HuH-7.5 (cell line): ENCODE results near the gene ZNF414.

Source experiments
- DNase-seq: peaks from one replicate; pipeline ENCODE4 v3.0.0; 2011; ENCODE audit warnings: low spot score

Gene ZNF414

DNA sequence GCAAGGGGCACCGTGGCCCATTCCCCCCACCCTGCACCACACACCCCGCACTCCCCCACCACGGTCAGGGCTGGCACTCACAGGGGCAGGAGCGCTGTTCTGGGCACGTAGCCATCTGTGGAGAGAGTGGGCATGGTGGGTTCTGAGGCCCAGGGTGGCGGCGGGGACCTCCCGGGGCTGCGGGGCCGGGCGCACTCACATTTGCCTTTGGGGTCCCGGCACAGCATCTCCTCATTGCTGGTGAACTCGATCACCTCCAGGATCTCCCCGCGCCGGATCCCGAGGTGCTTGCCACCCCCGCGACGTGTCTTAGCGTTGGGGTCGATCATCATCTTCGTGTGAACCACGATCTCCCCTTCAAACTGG lies 23.6 kb downstream of the ZNF414 start:
- DNase-seq: no peak

DNA sequence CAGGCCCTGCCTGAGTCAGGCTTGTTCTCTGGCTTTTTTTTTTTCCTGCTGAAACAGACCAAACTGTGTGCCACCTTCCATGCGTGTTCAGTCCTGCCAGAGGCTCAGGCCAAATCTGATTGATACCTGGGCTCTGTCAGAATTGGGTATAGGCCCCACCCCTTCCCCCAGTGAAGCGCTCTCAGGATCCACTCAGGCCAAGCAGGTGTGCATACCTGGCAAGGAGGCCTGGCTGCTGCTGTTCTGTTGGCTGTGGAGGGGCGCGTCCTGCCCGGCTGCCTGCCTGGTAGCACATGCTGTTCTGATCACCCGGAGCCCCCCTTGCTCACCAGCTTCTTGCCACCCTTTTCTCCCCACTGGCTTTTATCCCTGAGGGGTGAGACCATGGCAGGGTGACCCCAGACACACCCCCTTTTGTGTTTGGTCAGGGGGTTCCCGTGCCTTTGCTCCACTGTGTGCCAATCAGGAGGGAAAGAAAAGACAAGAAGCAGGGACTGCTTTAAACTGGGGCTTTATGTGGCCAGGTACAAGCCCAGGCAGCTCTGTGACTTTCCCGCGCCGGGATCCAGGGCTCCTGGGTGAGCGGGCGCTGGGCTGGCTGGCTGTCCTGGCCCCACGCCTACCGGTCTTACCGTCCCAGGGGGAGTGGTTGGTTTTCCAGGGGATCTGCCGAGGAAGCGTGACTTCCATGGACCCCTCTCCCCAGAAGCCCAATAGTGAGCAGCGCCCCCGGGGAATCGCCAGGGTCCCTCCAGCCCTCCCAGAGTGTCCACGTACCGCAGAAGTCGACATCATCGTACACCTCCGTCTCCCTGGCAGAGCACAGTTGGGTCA lies 24.2 kb downstream of the ZNF414 start:
- DNase-seq: no peak

DNA sequence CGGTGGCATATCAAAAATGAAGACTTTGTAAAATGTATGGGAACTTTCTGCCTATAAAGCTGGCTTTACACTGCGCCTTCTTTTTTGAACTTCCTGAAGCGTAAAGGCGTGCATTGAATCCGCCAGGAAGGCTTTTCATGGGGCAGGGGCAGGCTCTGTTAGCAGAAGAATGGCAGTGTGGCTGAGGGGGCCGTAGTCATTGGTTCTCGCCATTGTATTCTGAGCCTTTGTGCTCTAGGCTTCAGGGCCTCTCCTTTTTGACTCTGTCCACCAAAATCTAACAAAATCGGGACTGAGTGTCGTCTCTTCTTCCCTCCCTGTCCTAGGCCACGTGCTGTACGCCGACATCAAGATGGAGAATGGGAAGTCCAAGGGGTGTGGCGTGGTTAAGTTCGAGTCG lies 25.6 kb downstream of the ZNF414 start:
- no peak for DNase-seq

DNA sequence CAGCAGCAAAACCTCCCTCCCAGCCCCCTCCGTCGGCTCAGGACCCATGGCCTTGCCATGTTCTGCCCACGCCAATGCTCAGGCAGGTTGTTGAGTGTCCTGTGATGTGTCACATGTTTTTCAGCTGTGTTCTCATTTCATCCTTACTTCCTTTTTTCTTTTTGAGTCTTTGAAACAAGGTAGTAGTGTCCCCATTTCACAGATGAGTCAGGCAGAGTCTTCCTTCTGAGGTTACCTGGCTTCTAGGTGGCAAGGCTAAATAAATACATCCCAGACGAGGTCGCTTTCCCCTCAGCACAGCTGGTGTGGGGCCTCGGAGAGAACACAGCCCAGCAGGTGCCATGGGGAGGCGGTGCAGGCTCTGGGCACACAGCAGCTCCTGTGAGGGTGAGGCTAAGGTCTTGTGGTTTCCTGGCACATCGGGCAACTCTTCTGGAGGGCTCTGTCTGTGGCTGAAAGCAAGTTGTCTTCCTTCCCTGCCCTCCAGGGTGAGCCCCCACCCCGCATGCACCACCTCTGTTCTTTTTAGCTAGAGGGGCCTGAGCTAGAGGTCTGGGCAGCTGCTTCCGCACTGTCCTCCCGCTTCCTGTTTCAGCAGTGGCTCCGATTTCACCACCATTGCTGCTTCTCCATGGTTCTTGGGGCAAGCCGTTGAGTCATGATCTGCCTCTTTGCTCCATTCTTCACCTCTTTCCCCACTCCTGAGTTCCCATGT lies 26.7 kb downstream of the ZNF414 start:
- no peak for DNase-seq

DNA sequence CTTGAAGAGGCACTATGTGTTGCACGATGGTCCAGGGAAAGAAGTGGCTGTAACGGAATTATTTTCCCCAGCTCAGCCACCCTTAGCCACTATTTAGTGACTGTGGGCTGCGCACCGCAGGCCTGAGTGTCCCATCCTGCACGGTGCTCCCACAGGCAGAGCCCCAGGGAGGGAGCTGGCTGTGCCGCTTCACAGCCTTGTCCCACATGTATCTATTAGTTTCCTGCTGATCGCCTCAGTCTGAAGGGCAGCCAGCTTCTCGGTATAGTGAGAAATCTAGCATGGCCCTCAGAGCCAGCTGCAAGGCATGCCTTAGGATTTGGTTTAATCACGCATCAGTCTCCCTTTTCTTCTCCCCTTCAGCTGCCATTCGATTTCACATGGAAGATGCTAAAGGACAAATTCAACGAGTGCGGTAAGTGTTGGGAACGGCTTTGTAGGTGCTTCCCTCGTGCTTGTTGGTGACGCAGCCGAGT lies 27.3 kb downstream of the ZNF414 start:
- no peak for DNase-seq

DNA sequence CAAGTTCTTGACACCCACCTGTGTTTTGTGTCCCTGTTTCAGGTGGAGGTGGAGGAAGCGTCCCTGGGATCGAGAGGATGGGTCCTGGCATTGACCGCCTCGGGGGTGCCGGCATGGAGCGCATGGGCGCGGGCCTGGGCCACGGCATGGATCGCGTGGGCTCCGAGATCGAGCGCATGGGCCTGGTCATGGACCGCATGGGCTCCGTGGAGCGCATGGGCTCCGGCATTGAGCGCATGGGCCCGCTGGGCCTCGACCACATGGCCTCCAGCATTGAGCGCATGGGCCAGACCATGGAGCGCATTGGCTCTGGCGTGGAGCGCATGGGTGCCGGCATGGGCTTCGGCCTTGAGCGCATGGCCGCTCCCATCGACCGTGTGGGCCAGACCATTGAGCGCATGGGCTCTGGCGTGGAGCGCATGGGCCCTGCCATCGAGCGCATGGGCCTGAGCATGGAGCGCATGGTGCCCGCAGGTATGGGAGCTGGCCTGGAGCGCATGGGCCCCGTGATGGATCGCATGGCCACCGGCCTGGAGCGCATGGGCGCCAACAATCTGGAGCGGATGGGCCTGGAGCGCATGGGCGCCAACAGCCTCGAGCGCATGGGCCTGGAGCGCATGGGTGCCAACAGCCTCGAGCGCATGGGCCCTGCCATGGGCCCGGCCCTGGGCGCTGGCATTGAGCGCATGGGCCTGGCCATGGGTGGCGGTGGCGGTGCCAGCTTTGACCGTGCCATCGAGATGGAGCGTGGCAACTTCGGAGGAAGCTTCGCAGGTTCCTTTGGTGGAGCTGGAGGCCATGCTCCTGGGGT lies 28.2 kb downstream of the ZNF414 start:
- no peak for DNase-seq

DNA sequence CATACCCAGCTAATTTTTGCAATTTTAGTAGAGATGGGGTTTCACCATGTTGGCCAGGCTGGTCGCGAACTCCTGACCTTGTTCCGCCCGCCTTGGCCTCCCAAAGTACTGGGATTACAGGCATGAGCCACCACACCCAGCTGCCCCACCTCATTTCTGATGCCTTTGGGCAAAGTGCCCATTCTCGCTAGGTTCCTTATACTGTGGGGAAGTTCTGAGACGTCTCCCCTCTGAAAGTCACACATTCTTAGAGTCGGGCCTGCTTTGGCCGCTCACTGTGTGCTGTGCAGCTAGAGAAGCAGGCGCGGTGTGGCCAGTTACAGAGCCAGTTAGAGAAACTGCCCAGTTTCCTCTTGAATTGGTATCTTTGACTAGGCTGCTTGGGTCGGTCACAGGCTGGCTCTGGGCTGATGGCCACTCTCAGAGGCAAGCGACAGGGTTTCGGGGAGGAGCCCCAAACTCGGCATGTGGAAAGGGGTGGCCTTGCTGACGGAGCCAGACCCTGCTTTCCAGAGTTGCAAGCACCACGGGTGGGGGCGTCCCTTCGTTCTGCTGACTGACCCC lies 29.6 kb downstream of the ZNF414 start:
- DNase-seq: no peak

DNA sequence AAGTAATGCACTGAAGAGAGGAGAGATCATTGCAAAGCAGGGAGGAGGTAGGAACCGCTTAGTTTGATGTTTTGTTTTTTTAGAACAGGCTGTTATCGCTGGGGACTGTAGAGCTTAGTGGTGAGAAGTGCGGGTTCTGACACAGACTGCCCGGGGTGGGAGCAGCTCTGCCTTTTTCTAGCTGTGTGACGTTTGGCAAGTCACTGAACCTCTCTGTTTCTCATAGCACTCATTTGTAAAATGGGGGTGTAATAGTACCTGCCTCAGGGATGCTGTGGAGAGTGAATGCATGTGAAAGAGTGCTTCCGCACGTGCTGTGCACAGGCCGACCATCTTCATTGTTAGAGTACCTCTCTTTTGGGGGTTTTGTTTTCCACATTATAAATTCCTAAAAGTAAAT lies 30.8 kb downstream of the ZNF414 start:
- no peak for DNase-seq

DNA sequence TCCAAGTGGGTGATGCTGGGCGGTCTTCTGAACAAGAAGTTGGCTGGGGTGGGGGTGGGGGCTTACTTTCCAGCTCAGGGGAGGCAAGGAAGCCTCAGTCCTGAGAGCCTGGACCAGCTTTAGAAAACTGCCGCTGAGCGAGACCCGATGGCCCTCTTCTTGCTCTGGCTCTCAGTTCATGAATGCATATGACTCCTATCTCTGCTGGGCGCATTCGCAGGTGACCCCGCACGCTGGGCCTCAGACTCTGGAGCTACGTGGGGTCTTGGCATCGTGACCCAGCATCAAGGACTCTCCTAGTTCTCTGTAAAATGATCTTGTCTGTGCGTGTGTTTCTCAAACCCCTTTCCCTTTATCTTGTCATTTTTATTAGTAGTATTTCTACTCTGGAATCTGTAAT lies 31.3 kb downstream of the ZNF414 start:
- DNase-seq: no peak

DNA sequence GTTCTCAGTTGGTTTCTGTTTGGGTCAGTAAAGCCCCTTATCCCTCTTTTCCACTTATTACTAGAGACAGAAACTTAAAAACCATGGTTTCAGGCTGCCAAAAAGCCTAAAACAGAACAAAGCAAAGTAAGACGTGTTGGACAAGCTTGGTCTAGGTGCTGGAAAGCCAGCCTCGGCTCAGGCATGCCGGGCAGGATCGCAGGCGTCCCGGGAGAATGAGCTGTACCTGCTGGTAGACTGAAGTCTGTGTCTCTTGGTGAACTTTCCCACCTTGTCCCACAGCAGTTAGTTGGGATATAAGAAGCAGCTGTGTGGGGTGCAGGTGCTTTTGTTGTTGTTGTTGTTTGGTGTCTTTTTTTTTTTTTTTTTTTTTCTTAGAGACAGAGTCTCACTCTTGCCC lies 32.4 kb downstream of the ZNF414 start:
- DNase-seq: no peak

DNA sequence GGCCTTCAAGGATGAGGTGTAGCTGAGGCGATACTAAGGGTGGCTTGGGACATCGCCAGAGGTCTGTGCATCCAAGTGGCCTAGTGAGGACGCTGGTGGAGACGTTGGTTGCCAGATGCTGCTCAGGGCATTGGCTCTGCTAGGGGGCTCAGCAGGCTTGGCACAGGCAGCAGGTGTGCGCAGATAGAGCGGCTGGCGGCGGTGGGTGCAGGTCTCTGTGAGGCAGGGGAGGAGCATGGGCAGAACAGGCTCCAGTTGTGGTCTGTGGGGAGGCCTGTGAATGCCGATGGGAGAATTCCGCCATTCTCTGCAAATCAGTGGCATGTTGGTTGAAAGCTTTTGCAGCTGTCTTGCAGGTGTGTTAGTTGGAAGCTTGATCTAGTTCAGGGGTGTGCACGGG lies 32.8 kb downstream of the ZNF414 start:
- DNase-seq: no peak

DNA sequence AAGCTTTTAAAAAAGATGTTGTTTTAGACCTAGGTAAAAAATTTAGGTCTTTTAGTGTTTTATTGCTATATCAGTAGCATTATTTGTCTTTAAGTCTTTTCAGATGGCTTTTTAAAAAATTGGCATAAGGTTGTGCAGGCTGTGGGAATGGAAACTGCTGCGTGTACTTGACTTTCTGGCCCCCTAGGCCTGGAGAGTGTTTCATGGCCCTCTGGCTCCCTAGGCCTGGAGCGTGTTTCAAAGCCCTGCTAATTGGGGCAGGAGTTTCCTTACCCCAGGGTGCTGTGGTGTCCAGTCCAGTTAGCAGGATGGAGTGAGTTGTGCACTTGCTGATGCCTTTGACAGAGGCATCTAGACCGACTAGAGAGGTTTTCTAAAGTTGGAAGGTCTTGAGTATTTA lies 35.4 kb downstream of the ZNF414 start:
- no peak for DNase-seq

DNA sequence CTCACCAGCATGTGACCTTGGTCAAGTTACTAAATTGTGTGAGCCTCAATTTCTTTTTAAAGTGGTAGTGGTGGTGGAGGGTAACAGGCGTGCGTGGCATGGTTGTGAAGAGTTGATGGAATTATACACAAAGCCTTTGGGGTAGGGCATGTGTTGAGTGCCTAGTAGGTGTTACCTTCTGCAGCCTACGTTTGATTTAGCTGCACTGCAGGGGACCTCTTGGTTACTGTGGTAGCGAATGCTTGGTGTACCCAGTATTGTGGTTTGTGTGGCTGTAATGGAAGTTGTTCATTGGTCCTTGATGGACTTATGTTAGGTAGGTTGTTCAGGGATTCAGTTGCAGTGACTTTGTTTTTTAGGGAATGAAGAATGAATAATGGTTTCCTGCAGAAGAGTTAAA lies 36.1 kb downstream of the ZNF414 start:
- no peak for DNase-seq

DNA sequence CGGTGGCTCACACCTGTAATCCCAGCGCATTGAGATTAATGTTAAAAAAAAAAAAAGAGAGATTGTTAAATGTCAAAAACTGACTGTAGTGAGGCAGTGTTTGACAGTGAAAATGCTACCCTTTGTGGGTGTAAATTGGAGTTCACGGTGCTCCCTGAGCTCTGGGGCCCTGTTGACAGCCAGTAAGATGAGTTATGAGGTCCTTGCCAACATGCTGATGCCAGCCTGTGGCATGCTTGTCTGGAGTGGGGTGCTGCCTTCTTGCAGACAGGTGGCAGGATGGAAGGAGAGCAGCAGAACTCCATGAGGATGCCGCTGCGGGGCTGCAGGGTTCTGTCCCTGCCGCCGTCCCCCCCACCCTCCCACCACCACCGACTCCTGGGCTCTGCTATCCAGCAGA lies 37.4 kb downstream of the ZNF414 start:
- no peak for DNase-seq

DNA sequence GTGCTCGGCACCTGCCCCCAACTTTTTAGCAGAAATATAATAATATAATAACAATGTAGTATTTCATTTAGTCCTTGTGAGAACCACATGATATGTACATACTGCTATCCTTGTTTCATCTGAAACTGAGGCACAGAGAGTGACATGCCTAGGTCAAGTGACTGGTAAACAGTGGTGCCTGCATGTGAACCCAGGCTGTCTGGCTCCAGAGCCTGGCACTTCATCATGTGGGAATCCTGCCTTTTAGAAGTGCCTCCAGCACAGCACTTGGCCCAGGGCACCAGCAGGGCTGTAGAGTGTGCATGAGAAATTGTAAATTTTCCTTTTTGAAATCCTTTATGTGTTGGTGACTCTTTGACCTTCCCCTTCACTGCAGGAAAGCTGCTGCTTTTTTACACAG lies 39.0 kb downstream of the ZNF414 start:
- no peak for DNase-seq

DNA sequence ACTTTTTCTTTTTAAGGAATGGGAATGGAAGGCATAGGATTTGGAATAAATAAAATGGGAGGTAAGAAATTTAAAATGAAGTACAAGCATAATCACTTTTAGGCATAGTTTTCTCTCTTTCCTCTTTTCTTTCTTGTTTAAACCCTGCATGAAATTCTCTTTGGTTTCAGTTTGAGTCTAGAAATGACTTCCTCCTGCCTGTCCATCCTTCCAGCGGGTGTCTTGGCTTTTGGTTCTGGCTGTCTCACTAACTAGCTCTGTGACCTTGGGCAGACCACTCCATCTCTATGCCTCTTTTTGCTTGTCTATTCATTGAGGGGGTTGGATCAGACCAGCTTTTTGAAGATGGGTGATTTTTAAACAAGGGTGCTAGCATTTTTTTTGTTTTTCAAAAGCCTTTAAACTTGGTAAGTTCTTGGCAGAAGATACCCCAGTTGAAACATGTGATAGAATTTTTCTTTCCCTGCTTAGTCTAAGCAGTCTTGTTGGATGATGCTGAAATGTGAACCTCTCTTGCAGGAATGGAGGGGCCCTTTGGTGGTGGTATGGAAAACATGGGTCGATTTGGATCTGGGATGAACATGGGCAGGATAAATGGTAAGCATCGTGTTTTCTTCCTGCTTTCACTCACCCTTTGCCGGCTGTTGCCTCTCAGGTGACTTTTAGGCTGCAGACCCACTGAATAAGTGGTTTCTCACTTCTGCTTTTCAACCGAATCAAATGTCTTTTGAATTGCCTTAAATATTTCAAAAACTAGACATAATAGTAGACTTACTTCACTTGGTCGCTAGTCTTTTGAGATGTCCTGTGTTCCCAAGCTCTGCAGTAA lies 40.1 kb downstream of the ZNF414 start:
- DNase-seq: no peak

DNA sequence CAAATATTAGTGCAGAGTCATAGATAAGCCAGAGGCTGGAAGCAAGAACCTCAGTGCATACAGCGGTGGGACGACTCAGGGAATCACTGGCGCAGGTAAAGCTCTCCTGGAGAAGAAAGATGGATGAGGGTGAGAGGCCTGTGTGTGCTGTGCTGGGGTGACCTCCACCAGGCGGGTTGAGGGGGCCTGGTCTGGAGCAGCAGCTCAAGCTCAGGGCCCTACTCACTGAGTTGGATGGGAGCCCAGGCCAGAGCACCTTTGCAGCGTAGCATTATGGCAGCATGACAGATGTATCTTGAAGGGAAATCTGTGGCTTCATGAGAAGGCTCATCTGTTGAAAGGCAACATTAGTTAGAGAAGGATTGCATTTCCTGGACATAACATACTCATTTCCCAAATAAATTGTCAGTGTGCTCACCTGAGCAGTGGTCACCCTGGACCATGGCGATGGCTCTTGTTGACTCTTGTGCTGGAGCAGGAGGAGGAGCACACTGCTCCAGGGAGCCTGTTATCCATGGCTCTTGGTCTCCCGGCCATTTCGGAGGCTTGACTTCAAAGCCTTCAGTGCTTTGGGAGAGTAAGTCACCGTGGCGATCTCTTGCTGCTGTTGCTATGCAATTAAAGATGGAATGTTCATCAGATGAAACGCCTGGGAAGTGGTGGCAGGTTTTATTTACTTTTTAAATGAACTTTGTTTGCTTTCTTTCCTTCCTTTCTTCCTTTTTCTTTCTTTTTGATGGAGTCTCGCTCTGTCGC lies 44.2 kb downstream of the ZNF414 start:
- no peak for DNase-seq

DNA sequence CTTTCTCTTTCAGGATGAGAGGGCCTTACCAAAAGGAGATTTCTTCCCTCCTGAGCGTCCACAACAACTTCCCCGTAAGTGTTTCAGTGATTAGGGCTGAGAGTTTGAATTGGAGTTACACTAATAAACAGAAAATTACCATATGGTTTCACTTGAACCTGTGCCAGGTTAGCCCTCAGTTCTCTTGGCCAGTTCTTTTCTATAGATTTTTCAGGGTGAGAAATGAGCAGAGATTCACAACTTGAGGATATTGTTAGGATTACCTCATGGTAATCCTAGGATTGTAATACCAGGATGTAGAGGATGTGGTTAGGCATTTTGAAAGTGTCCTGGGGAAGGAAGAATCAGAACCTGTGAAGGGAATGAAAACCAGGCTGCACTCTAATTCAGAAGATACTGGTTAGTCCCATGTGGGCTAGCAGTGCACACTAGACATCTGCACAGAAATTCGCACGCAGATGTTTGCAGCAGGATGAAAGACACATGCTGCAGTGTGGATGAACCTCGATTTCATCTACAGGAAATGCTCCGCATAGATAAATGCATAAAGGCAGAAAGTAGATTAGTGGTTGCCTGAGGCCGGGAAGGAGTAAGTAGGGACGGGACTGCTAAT lies 45.1 kb downstream of the ZNF414 start:
- no peak for DNase-seq

DNA sequence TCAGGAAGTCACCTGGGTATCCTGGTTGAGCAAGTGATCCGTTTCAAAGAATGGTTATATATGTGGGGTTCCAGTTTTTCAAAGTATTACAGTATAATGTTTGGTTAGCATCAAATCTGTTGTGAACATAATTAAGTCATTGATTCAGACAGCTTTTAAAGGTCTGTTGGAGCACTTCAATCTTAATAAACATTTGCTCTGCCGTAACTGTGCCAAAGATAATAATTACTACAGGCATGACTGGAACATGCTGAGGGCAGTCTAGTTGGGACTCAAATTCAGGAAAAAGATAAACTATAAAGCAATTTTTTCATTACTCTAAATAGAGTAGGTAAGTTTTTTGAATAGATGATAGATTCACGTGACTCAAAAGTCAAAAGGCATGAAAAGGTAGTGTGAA lies 45.8 kb downstream of the ZNF414 start:
- DNase-seq: no peak

DNA sequence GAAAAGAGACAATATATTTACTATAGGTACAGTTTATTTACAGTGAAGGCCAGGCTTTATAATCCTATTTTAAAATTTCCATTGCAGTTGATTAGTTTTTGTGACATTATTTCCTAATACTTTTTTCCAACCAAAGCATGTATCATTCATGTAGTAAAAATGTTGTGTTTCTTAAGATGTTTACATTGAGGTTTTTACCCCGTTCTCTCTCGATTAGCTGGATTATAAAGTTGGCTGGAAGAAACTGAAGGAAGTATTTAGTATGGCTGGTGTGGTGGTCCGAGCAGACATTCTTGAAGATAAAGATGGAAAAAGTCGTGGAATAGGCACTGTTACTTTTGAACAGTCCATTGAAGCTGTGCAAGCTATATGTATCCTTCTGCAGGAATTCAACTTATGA lies 47.9 kb downstream of the ZNF414 start:
- no peak for DNase-seq
